CD4-positive, alpha-beta T cell treated with Interleukin-4 for 4 hours (primary cell): ENCODE results near the gene EMC9.

Experiments used
- DNase-seq: peaks from one replicate; pipeline ENCODE4 v3.0.0-alpha.2; 2020

Gene EMC9, protein sequence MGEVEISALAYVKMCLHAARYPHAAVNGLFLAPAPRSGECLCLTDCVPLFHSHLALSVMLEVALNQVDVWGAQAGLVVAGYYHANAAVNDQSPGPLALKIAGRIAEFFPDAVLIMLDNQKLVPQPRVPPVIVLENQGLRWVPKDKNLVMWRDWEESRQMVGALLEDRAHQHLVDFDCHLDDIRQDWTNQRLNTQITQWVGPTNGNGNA

DNA sequence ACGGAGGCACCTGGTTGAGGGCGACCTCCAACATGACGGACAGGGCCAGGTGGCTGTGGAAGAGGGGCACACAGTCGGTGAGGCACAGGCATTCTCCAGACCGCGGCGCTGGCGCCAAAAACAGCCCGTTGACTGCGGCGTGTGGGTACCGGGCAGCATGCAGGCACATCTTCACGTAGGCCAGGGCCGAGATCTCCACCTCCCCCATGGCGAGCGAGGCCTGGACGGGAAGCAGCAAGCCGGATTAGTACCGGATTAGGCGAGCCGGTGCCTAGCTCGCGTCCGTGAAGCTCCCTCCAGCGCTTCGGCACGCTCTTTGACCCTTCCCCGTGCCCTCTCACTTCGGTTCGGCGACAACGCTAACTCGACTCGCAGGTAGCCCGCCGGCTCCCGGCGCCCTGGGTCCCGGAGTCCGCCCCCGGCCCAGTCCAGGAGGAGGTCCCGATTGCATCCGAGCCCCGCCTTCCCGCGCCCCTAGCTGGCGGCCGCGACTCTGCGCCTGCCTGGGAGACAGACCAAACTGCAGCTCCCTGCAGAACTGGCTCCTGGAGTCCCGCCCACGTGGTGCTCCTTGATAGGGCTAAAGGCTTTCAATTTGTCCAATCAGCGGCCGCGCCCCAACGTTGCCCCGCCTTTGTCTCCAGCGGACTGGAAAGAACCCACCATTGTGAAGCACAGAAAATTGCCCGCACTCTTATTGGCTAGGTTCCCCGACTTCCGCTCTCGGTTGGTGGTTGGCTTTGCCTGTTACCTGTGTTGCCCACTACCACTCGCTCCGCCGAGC, at the start of gene EMC9:
TSS of gene EMC9 (minus strand) at position 495 of the 784 bp plus-strand sequence. CDS start at position 208, 287 bp downstream.
- DNase-seq: peak; percentile 99

DNA sequence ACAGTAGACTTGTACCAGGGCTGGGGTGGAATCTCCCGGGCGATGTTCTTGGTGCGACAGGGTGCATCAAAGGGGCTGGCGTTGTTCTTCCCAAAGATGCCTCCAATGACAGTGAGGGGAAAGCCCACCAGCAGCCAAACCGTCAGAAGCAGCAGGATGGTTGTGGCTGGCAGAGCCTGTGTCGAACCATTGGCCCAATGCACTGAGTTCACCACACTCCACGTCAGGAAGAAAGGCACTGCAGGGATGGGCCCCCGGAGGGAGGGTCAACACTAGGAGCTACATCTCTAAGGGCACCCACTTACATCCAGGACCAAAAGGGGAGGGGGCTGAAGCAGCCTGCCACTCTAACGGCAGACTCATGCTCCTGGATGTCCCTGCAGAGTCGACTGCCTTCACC, 49.0 kb upstream of the EMC9 start:
- no peak for DNase-seq

DNA sequence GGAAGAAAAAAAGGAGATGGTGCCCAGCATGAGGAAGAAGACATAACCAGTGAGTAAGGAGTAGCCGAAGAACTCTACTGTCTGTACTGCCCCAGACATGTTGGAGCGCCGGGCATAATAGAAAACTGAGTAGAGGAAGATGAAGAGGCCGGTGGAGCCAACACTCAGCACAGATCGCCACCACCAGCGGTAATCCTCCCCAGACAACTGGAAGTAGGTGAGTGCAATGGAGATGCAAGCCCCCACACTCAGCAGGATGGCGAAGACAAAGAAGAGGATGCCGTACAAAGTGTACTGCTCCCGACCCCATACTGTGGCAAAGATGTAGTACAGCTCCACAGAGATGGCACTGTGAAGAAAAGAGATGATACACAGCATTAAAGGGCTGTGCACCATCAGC, 48.1 kb upstream of the EMC9 start:
- no peak for DNase-seq

DNA sequence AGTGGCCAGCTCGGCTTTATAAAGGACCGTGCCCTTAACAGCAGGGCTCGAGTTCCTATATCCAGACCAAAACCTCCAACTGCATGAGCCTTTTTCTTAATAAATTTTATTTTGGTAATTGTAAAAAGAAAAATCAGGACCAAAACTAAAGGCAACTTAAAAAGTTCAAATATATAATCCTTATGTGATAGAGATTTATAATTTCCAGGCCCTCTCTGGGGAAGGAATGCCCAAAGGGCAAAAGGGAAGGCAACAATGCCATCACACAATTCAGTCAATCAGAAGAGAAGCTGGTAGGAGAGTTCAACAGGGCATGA, 47.6 kb upstream of the EMC9 start:
- DNase-seq: no peak

DNA sequence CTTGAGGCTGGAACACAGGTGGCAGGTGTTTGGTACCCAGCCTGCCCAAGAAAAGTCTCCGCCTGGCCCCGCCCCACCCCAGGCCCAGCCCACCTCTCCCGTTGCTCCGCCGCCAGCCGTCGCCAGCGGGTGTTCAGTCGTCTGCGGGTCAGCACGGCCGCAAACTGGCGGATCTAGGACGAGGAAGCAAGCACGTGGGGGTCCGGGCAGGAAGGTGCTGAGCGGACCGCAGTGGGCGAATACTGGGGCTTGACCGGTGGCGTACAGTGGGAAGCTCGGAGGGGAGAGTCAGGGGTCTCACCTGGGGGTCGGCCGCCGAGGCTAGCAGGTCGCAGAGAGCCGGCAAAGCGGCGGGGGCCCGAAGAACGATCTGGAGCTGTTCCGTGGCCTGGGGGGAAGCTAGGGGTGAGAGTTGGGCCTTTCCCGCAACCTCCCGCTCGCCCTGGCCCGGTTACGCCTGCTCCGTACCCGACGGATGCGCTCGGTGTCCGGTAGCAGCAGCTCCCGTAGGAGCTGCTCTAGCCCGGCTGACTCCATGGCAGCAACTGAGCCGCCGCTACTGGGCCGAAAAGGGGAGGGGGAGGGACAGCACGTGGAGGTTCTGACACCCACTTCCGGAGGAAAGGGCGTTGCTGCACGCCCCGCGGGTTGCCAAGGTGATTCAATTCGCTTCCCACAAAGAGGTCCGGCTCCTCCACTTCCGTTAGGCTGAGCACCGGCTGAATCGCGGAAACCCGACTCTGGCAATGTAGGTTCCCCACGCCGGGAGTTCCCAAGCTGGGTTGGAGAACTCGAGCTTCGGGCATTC, 47.1 kb upstream of the EMC9 start, which contains the start of gene IPO4:
TSS of gene IPO4 (minus strand) at position 566 of the 808 bp plus-strand sequence. CDS start at position 537, 29 bp downstream.
- peak; percentile 97 for DNase-seq

DNA sequence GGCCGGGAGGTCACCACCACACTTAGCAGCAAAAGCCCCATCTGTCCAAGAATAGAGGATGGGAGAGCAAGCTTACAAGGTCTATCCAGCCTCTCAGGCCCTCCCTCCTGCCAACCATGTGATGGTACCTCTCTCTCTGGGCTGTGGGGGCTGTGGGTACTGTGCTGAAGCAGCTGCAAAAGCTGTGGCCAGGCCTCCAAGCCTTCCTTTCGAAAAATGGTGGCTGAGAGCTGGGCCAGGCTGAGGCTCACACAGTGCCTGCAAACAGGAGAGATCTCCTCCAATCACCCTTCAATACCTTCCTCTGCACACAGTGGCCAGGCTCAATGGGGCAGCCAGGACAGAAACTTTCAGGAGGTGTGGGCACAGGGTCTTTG, 46.1 kb upstream of the EMC9 start:
- no peak for DNase-seq

DNA sequence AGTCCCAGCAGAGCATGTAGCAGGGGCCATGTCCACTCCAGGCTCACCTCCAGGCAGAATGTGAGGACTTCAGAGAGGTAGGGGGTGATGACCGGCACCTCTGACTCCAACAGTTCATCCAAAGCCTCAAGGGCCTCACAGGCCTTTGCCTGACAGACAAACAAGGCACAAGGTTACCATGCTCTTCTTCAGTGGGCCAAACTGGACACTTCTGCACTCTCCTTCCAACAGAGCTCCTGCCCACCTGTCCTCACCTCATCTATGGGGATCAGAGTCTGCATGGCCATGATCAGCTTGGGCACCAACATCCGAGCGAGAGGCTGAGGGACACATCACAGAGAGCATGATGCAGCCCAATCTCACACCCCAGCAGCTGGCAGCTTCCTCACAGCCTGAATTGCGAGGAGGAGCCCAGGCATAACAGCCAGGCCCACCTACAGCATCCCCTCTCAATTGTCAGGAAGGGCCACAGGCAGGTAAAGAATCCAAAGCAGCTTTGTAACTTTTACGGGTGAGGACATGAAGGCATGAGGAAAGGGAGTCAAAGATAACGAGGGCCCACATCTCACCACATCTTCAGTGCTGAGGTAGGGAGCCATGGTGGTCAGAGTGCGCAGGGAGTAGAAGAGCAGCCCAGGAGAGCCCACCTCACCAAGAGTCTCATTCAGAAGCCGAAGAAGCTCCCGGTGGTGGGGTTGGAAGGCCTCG, 45.6 kb upstream of the EMC9 start:
- no peak for DNase-seq

DNA sequence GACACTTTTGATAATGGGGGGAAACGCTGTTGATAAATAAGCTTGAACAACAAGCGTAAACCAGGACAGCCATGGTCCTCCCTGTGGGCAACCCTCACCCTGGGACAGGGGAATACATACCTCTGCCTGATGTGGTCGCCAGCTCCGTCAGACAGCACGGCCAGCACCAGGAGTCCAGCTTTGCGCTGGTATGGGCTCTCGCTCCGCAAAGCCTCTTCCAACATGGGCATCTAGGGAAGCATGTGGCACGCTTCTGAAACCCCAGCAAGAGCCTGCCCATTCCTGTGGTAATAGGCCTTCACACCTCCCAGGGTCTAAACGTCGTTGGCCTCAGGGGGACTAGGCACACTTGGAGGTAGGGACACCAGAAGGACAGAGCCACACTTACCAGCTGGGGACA, 44.4 kb upstream of the EMC9 start:
- DNase-seq: no peak

DNA sequence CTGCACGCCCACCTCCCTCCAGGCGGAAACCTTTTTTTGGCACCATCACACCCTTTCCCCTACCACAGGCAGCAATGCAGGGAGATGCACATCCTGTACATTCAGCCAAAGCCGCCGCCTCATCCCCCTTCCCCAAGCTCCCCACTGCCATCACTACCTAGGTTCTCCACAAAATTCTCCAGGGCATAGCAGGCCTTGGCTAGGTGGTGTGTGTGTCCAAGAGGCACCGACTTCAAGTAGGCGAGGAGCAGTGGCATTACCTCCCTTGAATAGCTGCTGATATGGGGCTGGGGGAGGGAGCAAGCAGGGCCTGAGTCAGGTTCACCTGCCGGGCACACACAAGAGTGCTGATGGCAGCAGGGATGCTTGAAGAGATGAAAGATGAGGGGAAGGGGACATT, 43.6 kb upstream of the EMC9 start:
- no peak for DNase-seq

DNA sequence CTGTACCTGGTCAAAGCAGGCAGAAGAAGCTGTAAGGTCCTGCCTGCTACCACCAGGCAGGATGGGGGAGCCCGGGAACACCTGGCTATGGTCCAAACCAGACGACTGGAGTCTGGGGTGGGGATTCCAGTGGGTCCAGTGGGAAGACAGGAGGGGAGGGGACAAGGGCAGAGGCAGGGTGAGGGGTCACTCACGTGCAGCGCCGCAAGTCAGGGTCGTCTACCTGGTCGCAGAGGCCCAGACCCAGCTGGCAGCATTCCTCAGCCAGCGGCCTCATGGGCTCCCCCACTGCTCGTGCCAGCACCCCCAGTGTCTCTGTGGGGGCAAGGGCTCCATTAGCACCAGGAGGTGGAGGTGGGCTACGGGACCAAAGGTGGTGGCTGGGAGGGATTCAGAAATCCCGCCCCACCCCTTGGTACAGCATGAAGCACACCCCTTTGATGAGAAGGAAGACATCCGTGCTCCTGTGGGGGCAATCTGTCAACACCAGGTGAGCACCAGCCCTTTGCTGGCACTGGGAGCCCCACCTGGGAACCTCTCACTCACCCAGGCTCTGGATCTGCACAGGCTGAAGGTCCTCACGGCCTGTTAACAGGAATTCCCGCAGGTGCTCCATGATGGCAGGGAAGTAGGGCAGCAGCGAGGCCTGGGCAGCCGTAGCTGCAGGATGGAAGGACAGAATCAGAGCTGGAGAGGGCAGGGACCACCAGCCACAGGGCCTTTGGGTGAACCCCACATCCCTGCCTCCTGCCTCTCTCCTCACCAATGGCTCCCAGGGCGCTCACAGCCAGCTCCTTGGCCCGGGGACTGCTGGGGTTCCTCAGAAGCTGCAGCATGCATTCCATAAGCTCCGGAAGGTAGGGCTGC, 42.9 kb upstream of the EMC9 start:
- no peak for DNase-seq

DNA sequence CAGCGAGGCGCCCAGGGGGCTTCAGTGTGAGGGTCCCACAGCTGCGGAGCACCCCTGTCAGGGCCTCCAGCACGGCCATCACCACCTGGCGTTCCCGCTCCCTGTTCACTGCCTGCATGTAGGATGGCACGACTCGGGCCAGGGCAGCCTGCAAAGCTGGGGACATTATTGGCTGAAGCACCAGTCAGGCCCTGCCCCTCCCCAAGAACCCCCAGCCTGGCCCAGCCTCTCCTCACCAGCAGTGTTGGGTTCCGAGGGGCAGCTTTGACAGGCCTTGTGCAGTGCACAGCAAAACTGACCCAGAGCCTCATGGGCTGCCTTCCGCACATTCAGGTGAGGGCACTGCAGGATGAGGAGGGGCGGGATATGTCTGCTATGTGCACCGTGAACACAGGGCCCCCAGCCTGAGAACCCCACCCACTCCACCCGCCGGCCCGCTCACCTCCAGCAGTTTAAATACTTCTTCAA, 41.7 kb upstream of the EMC9 start:
- no peak for DNase-seq

DNA sequence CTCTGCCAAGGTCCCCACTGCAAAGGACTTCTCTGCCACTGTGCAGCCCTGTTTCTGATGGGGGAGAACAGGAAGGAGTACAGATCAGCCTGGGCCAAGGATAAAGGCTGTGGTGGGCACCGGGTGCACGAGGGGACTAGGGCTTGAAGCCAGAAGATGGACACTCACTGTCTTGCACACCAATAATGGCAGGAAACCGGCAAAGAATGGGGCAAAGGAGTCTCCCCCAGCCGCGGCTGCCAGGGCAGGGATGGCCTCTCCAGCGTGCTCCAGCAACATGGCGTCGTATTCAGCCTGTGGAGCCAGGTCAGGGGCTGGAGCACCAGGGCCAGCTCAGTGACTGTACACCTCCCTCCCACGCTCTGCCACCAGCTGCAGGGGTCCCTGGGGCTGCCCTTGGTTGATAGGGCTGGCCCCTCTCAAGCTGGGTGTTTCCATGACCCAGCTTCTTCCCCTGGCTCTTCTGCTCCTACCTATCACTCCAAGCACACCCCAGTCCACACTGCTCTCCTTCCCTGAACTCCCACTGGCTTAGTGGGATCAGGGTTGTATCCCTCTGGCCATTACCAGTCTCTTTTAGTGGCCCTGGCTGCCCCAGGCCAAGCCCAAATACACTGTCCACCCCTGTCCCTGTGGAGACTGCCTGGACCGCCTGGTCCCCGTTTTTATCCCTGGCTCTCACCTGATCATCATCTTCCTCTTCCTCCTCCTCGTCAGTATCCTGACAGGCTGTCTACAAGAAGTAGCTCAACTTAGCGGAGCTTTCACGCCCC, 40.9 kb upstream of the EMC9 start:
- no peak for DNase-seq

DNA sequence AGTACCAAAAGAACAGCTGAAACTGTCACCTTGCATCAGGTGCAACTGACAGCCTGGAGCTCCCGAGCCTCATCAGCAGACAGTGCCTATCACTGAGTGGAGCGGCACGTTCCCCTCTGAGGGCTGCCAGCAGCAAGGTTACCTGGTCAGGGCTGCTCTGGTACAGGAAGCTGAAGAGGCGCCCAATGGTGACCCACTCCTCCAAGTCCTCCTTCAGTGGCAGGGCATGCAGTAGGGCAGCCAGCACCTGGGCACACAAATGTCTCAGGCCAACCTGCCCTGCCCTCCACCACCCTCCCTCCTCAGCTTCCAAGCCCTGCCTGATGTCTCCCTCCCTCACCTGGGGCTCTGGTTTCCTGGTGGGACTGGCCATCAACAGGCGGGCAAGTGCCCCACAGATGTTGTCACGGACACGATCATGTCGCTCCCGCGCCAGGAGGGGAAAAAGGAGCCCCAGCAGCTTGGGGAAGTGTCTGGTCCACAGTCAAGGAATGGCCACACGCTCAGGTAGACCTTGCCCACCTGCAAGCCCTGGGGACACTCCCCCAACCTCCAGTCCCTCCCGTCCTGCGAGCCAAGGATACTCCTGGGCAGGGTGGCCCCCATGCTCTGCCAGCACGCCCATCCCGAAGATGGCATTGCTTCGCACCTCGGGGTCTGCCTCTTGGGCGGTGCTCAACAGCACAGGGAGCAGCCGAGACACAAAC, 40.1 kb upstream of the EMC9 start:
- no peak for DNase-seq

DNA sequence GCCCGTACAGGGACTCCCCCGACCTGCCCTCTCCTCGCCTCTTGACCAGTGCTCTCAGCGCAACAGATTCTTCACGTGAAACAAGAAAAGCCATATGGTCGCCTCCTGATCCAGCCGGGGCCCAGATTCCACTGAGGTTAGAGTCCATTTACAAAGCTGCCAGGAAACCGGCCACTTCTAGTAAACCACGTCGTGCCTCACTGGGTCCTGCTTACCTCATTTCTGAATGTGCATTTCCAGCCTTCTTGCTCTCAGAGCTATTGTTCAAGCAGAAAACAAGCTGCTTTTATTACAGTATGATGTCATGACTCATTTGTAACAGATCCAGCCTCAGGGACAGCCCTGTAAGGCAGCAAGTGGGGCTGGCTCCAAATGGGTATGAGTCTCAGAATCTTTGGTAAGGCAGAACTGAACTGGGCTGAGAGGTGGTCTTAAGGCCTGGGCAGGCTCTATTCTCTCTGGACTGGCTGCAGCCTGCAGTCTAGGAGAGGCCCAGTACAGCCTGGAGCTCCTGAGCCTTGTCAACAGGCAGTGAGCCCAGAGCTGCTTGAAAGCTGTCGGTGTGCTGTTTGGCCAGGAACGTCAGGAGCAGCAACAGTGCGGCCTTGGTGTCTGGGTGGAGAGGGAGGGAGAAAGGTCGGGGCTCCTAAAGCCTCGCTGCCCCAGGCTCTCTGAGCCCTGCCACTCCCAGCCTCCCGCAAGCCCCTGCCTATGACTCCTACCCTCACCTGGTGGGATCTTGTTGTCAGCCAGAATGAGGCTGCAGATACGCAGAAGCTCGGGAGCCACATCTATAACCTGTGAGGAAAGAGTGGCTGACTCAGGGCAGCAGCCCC, 38.8 kb upstream of the EMC9 start:
- no peak for DNase-seq

DNA sequence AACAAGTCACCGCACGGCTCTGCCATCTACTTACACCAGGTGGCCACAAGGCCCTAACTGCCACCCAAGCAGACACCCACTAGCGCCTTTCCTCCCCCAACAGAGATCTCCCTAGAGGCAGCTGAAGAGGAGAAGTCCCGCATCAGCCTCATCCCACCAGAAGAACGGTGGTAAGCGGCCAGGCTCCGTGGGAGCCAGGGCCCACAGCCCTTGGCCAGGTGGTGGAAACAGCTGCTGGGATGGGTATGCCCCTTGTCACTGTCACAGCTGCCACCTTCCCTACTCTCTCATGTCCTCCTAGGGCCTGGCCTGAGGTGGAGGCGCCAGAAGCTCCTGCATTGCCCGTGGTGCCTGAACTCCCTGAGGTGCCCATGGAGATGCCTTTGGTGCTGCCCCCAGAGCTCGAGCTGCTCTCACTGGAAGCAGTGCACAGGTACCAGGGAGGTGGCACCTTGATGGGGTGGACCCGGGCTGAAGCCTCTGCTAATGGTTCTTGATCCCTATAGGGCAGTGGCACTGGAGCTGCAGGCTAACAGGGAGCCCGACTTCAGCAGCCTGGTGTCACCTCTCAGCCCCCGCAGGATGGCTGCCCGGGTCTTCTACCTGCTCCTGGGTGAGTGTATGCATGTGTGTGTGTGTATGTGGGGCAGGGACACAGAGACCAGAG, 38.0 kb upstream of the EMC9 start:
- DNase-seq: no peak

DNA sequence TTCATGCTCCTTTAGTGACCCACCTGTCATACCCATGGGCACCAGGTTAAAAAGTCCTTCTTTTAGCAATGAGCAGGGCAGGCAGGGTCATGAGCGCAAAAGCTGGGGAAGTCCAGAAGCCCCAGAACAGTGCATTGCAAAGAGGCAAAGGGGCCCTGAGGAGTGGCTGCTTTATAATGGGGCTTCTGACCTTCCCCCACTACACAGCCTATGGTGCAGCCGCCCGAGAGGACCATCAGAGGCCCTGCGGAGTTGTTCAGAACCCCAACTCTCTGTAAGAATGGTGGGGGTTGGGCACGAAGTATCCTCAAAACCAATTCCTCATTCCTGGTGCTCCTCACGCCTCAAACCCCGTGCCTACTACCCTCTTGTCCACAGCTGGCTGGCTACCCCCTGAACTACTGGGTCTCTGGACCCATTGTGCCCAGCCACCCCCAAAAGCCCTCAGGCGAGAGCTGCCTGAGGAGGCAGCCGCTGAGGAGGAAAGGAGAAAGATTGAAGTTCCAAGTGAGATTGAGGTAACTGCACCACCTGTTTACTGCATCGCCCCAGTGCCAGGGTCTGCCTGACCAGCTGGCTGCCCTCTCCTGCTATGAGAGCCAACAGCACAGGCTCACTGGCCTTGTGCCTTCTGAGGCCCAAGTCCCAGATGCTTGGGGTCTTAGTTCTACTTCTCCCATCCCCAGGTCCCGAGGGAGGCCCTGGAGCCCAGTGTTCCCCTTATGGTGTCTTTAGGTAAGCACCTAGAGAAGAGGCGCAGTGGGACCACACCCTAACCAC, 37.2 kb upstream of the EMC9 start:
- no peak for DNase-seq

DNA sequence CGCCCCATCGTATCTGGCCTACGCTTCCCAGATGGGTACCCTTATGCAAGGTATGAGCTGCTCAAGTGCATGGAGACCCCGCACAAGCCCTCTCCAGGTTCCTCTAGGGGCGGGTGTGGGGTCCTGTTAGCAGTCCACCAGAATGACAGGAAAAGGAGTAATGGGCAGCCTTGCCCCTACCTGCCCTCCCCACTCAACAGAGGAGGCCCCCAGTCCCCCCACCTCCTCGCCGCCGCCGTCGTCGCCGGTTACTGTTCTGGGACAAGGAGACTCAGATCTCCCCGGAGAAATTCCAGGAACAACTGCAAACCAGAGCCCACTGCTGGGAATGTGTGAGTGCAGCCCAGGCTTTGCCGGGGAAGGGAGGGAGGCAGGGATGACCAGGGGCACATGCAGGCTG, 36.5 kb upstream of the EMC9 start:
- DNase-seq: no peak
